Left renal pelvis (tissue), 4 donors: ENCODE data around the gene RGSL1. TPM values are rescaled to one million over a fixed set of nuclear protein-coding genes. Genes with fewer than 3 reads are reported as not detected.
"Not testable (repeated sequence)": the region's sequence is repeated elsewhere in the genome, so short reads cannot be mapped to it uniquely, and the experiment has no call there.

Experiments
- DNase-seq, 4 donors: peaks; one replicate each; pipeline ENCODE4 v3.0.0-alpha.2; 2013; ENCODE audit warnings: low read depth in 4 of 4, low spot score in 3 of 4
- polyA plus RNA-seq, 4 donors: library from polyadenylated mRNA; unstranded; fragments of 120-200 nt; gene quantifications; one replicate each; pipeline ENCODE4 v1.2.1, GENCODE V29; 2013; ENCODE audit not compliant: insufficient read length in 4 of 4

The RGSL1 gene
- polyA plus RNA-seq, 4 donors, result 0.20 TPM; not detected in 3

DNA sequence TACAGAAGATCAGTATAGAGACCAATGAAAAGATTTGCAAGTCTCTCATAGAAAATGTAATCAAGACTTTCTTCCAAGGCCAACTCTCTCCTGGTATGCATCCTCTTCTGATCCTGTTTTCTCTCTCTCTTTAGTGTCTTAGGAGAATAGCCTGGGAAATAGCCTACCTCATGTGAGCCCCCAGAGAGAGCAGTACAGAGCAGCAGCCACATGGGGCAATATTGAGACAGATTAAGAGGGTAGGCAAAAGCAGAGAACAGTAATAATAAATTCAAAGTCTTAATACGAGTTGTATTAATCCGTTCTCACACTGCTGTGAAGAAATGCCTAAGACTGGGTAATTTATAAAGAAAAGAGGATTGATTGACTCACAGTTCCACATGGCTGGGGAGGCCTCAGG, 77.7 kb downstream of the RGSL1 start:
- DNase-seq, result no peak

DNA sequence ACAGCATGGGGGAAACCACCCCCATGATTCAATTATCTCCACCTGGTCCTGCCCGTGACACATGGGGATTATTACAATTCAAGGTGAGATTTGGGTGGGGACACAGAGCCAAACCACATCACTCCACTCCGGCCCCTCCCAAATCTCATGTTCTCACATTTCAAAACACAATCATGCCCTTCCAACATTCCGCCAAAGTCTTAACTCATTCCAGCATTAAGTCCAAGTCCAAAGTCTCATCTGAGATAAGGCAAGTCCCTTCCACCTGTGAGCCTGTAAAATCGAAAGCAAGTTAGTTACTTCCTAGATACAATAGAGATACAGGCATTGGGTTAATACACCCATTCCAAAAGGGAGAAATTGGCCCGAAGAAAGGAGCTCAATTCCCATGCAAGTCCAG, 78.3 kb downstream of the RGSL1 start:
- DNase-seq, result not testable (repeated sequence)

DNA sequence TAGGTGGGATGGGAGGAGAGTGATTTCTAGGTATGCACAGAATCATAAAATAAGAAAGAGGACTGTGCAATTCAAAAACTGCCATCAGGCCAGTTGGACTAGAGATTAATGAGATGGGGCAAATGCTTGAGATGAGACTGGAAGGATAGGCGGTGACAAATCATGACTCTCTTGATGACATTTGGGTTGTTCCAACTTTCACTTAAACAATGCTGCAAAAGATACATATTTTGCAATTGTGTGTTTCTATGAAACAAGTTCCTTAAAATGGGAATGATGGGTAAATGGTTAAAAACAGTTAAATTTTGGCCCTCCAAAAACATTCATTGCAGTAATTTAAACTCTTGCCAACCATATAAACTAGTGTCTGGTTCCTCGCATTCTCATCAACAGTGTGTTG, 84.0 kb downstream of the RGSL1 start:
- DNase-seq, result no peak

DNA sequence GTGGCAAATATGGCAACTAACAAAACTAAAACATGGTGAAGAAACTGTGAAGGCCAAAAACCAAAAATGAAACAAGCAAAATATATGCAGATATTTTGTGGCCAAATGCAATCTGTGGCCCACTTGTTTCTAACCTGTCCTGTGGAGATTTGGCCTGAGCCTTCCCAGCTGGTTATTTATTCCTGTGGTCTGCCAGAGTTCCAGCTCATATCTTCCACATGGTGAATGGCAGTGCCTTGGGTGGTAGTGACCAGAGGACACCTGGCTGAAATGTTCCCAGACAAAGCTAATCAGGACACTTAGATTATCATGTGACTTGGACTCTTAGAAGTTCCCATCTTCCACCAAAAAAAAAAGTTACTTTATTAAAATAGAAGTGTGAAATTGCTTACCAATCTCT, 99.4 kb downstream of the RGSL1 start:
- no peak for DNase-seq

DNA sequence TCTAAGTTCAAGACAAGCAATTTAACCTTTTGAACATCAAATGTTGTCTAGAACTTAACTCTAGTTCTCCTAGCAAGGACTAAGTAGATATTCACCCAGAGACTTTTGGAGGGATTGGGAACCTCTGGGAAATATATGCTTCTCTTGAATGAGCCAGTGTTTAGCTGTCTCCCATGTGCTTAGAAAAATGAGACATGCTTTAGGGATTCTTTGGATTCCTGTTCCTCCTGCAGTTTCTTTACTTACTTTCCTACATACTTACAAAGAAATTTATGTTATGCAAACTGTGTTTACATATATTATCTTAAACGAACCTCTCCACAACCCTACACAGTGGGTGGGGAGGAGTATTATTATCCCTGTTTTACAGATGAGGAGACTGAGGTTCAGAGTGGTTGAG, 99.9 kb downstream of the RGSL1 start:
- no peak for DNase-seq

DNA sequence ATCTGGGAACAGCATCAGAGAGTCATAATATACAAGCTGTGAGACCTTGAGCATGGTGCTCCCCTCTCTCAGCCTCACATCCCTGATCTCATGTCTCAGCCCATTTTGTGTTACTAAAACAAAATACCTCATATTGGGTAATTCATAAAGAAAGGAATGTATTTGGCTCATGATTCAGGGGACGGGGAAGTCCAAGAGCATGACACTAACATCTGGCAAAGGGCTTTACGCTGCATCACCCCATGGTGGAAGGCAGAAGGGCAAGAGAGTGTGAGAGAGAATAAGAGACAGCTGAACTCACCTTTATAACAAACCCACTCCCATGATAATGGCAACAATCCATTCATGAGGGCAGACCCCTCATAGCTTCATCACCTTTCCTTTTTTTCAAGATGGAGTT, 102.6 kb downstream of the RGSL1 start:
- DNase-seq, result no peak

GRCh38 chr1:182555493-182555892, 105.5 kb downstream of the RGSL1 start:
- no peak for DNase-seq

GRCh38 chr1:182556279-182556678, 106.3 kb downstream of the RGSL1 start:
- no peak for DNase-seq

DNA sequence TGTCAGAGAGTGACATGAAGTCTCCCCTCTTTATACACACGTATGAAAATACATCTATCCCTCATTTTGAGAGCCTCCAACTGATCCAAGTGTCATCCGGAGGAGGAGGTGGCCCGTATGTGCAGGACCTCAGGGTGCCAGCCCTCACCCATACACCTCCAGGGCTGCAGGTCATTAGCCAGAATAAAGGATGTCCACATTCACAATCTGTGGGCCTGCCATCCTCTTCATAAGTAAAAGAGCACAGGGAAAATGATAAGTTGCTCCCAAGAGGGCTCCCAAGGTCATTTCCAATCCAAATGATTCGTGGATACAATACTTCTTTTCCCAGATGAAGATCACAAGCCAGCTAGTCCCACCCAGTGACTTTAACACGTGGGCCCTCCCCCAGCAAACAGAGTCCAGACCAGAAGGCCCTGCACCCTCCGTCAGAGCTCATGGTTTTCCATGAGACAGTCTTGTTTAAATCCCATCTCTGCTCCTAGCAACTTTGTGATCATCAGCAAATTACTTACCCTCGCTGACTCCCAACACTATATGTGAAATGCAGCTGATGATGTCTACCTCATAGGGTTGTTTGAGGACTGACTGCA, 110.5 kb downstream of the RGSL1 start:
- DNase-seq, result no peak

GRCh38 chr1:182561456-182561855, 111.5 kb downstream of the RGSL1 start:
- no peak for DNase-seq

GRCh38 chr1:182563095-182563494, 113.1 kb downstream of the RGSL1 start:
- DNase-seq, result no peak

- DNase-seq, result no peak
These were observed 114.6 kb downstream of the RGSL1 start for GRCh38 chr1:182564406-182565004.

- no peak for DNase-seq
These were observed 115.6 kb downstream of the RGSL1 start for GRCh38 chr1:182565537-182565936.

- no peak for DNase-seq
These were observed 117.7 kb downstream of the RGSL1 start for GRCh38 chr1:182567629-182568028.

- DNase-seq, result no peak
These were observed 118.8 kb downstream of the RGSL1 start for GRCh38 chr1:182568647-182569284.

GRCh38 chr1:182569939-182570610, 120.1 kb downstream of the RGSL1 start:
- no peak for DNase-seq

GRCh38 chr1:182570611-182570970, 120.6 kb downstream of the RGSL1 start:
- DNase-seq, result no peak

- DNase-seq, result no peak
These were observed 124.2 kb downstream of the RGSL1 start for GRCh38 chr1:182574156-182574555.

DNA sequence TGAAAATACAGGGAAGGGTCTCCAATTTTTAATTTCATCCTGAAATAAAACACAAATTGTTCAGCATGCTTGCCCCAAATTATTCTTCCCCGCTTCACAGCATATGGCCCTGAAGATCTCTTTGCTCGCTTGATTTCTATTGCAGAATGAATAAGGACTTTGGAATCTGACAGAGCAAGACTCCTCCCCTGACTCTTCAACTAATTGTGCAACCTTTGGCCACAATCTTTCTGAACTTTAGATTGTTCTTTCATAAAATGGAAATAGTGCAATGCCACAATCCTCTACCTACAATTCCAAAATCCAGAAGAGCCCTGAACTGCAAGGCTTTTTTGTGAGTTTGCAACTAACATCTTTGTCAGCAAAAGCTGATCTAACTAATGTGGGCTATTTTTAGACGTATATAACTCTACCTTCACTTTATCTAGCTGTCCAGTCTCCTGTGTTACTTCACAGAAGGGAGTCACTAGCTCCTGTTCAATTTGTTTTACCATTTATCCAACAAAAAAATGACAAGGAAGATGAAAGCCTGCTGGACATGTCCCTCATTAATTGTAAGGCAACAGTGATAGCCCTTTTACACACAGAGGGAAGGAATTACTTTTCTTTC, 125.7 kb downstream of the RGSL1 start:
- DNase-seq, result no peak

- no peak for DNase-seq
These were observed 130.8 kb downstream of the RGSL1 start for GRCh38 chr1:182580736-182581135.

DNA sequence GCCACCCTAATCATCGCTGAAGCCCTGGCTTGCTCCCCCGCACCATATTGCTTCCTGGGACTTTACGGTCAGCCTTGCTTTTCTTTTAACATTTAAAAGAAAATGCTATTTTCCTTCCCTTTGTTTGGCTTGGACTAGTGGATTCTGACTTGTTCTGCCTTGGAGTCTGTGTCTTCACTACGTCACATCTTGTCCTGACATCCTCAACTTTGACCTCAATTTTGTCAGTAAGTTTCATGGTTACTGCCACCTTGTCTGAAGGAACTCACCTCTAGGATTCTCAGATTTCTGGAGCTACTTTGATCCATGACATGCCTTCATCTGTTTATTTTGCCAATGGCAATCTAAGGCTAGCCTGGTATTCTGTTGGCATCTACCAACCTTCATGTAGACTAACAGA, 134.8 kb downstream of the RGSL1 start:
- no peak for DNase-seq
